NCI-H510A (cell line): ENCODE results near the gene INHBC.

Experiments
- DNase-seq: peaks from one replicate; lab custom pipeline; 2025; lab: John Stamatoyannopoulos, UW

Gene INHBC

DNA sequence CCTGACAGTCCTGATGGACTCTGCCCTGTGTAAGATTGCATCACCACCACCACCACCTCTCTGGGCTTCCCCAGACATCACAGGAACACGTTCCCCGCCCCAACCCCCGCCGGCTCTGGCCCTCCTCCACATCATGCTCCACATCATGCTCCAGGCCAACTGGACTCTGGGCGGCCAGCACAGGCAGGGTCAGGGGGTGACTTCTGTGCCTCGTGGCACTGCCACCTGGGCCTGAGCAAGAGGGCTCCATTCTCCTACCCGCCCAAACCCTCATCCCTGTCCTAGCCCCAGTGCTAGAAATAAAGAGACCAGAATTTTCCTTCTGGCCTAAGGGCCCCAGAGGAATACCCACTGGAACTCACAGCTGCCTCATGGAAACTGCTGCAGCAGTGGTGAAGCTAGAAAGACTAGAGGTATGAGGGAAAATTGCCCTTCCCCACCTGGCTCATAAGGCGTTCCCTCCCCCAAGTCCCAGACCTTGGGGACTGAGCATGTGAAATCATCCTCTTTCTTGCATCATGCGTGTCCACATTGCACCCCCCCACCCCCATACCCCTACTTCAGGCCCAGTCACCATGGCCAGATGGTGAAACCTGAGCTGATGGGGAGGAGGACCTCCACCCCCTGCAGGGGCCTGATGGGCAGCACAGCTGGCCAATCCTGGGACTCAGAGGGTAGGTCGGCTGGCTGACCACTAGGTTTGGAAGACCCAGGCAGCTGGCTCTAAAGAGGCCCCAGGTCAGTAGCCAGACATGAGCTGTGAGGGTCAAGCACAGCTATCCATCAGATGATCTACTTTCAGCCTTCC, 20.2 kb downstream of the INHBC start, which contains the start of gene INHBE:
Gene INHBE (plus strand): TSS at position 742 of the 808 bp plus-strand sequence. CDS start 230 bp downstream, outside the sequence.
- DNase-seq, result peak; percentile 83

DNA sequence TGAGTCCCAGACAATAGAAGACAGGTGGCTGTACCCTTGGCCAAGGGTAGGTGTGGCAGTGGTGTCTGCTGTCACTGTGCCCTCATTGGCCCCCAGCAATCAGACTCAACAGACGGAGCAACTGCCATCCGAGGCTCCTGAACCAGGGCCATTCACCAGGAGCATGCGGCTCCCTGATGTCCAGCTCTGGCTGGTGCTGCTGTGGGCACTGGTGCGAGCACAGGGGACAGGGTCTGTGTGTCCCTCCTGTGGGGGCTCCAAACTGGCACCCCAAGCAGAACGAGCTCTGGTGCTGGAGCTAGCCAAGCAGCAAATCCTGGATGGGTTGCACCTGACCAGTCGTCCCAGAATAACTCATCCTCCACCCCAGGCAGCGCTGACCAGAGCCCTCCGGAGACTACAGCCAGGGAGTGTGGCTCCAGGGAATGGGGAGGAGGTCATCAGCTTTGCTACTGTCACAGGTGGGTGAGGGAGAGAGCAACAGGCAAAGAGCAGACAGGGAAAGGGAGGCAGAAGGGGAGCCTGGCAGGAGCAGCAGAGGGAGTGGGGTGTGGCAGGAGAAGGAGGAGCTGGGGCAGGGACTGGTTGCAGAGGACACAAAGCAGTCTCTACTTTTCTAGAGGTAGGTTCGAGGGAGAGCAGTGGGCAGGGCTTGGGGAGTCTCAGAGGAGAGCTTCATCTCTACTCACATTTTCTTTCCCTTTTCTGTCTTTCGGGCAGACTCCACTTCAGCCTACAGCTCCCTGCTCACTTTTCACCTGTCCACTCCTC, 21.0 kb downstream of the INHBC start:
- DNase-seq, result peak; percentile 75

DNA sequence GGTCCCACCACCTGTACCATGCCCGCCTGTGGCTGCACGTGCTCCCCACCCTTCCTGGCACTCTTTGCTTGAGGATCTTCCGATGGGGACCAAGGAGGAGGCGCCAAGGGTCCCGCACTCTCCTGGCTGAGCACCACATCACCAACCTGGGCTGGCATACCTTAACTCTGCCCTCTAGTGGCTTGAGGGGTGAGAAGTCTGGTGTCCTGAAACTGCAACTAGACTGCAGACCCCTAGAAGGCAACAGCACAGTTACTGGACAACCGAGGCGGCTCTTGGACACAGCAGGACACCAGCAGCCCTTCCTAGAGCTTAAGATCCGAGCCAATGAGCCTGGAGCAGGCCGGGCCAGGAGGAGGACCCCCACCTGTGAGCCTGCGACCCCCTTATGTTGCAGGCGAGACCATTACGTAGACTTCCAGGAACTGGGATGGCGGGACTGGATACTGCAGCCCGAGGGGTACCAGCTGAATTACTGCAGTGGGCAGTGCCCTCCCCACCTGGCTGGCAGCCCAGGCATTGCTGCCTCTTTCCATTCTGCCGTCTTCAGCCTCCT, 21.6 kb downstream of the INHBC start:
- DNase-seq, result peak; percentile 47

DNA sequence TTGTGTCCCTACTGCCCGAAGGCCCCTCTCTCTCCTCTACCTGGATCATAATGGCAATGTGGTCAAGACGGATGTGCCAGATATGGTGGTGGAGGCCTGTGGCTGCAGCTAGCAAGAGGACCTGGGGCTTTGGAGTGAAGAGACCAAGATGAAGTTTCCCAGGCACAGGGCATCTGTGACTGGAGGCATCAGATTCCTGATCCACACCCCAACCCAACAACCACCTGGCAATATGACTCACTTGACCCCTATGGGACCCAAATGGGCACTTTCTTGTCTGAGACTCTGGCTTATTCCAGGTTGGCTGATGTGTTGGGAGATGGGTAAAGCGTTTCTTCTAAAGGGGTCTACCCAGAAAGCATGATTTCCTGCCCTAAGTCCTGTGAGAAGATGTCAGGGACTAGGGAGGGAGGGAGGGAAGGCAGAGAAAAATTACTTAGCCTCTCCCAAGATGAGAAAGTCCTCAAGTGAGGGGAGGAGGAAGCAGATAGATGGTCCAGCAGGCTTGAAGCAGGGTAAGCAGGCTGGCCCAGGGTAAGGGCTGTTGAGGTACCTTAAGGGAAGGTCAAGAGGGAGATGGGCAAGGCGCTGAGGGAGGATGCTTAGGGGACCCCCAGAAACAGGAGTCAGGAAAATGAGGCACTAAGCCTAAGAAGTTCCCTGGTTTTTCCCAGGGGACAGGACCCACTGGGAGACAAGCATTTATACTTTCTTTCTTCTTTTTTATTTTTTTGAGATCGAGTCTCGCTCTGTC, 22.3 kb downstream of the INHBC start:
- DNase-seq, result no peak

DNA sequence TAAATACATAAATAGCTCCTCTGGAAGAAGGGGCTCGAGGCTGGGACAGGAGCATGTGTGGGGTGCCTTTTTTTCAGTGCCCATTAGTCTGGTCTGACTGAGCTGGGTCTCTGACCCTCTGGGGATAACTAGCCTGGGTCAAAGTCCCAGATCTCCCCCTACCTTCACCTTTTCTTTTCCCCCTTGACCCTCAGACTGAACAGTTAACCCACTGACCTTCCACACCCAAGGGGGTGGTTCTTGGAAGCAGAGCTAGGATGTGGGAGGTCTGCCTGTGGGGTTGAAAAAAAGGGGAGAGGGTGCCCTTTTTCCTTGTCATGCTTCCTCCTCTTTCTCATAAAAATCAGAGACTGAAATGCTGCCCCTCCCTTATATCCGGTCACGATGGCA, 24.1 kb downstream of the INHBC start:
- DNase-seq, result no peak

DNA sequence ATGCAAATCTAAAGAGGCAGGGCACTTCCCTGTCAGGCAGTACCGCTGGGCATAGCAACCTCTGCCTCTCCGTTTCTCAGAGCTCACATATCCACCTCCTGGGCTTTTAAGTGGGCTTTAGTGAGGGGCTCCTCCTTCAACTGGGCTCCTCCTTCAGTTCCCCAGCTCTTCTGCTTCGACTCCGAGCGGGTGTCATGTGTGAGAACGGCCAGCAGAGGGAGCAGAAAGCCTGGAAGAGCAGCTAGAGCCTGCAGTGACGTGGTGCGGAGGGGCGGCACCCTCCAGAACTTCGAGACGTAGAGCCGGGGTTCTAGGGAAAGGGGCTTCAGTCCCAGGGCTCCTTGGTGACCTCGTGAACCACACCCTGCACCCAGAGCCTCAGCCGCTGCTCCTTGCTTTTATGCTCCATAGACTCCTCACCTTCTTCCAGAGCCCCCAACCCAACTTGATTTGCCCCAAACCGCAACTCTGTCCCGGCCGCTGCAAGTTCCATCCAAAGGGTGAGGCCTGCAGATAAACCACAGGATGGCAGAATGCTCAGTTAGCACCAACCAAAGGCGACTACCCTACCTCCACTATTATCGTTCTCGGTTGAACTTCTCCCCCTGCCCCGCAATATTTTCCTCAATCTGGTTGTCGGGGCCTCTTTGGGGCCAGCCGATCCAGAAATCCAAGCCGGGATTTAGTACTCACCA, 24.6 kb downstream of the INHBC start:
- peak; percentile 94 for DNase-seq

DNA sequence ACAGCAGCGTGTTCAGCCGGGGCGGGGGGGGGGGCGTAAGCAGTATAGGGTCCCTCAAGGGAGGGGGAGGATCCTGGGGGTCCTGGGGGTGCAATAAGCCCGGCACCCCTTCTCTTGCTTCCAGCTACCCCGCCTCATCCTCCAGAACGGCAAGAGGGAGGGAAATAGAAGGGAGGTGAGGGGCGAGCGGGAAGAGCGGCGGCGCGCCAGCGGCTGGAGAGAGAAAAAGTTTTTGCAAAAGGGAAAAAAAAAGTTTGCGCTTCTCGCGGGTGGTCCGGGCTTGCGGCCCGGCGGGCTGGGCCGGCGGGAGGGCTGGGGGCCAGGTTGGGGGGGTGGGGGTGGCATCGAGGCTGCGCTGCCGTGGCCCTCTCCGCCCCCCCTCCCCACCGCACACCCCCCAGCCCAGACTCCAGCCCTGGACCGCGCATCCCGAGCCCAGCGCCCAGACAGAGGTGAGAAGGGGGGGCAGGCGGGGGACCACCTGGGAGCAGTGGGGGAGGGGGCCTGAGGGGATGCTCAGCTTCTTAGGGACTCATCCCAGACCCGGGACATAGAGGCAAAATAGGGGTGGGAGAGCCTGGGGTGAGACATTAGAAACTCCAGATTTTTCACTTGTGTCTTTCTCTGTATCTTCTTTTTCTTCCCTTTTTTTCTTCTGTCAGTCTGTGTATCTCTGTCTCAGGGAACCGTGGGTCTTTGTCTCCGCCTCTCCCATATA, 25.3 kb downstream of the INHBC start, which contains the start of gene GLI1:
Gene GLI1 (plus strand): TSS at position 36 of the 718 bp plus-strand sequence. CDS start 3,907 bp downstream, outside the sequence.
- no peak for DNase-seq

DNA sequence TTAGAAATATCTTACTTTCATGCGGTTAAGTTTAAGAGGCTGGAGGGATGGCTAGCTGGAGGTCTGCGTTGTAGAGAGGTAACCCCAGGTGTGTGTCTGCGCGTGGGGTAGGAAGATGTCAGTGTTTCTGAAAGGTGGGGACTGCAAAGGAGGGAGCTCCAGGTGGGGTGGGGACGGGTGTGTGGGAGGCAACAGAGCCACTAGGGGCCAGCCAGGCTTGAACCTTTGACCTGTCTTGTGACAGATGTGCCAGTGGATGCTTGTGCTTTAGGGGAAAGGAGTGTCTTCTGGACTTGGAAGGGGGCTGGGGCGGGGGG, 25.8 kb downstream of the INHBC start:
- no peak for DNase-seq

DNA sequence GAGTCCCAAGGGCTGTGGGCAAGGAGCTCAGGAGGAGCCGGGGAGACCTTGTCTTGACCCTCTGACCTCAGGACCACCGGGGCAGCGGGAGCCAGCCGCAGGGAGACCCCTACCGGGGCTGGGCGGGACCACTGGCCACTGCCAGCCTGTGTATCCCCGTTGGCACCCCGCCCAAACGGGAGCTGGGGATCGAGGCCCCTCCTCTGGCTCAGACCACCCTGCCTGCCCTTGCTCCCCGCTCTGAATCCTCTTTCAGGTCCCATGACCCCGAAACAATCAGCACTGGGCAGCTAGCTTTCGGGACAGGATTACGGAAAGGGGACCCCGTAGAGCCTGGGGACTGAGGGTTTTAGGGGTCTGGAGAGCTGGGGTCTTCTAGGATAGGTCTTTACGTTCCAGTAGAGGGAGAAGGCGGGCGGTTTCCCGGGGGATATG, 26.3 kb downstream of the INHBC start:
- no peak for DNase-seq

DNA sequence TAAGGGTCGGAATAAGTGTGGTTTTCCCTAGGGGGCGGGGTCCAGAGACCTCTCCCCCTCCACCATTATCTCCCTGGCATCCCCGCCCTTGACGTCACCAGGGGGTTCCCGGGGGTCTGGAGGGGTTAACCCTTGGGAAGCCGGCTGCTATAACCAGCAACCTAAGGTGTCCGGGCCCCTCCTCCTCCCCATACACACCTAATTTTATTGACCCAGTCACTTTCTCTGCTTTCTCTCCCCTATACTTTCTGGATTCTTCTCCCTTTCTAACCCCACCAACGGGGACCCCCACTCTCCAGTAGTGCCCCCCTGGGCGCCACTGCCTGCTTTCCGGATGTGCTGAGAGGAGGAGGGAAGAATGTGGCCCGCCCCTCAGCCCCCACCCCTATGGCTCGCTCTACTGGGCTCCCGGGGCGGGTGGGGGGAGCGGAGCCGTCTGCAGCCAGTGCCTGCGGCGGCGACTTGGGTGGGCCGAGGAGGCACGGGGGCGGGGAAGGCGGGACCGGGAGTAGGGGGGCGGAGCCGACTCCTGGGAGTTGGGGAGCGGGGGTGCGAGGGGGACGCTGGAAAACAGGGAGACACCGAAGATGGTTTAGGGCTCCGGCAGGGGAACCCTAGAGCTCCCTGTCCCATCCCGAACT, 26.8 kb downstream of the INHBC start:
- DNase-seq, result no peak

DNA sequence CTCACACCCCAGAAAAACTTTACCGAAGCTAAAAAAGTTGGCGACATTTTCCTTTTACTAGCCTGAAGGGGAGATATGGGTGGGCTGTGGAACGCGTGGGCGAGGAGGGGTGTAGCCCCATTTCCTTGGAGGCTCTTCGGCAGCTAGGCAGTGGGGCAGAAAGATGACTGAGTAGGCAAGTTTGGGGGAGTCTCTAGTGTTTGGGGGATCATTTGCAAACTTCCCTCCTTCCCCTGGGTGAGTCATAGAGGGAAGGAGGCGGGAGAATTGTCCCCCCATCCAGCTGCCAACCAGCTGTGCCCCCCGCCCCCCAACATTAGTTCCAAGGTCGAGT, 27.3 kb downstream of the INHBC start:
- DNase-seq, result no peak

DNA sequence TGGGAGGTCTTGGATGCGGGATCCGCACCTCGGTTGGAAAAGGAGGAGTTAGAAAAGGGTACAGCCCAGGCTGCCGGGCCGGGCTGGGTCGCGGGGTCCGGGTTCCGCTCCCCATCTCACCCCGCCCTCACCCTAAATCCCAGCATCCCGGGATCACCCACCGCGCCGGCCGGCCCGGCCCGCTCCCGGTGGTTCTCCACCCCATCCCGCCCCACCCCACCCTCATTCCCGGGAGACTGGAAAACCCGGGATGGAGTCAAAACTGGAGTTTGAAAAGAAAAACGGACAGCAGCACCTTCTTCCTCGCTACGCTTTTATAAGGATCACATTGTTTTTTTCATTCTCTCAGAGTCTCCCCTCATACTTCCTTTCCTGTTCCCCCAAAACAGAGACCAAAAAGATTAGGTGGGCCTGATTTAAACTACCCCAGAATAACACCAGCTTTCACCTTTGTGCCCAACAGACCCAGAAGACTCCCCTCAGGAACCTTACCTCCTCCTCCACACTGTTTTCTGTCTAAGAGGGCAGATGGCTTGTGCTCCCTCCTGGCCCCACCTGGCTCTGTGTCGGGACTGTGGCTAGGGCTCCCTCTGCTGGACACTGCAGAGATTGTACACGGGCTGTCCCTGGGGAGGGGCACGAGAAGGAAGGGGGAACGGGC, 27.8 kb downstream of the INHBC start:
- DNase-seq, result peak; percentile 89

DNA sequence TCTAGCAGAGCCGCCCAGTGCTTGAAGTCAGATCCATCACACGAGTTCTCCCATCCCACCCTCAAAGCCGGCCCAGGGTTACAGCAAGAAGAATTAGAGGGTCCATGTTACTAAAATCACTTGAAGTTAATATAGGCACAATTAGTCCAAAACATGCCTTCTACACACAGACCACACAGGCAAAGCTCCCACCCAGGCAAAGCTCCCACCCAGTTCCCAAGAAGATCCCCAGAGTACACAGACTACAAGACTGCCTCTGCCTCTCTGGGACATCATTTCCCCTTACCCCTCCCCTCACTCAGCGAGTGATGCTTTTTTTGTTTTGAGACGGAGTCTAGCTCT, 28.3 kb downstream of the INHBC start:
- no peak for DNase-seq

DNA sequence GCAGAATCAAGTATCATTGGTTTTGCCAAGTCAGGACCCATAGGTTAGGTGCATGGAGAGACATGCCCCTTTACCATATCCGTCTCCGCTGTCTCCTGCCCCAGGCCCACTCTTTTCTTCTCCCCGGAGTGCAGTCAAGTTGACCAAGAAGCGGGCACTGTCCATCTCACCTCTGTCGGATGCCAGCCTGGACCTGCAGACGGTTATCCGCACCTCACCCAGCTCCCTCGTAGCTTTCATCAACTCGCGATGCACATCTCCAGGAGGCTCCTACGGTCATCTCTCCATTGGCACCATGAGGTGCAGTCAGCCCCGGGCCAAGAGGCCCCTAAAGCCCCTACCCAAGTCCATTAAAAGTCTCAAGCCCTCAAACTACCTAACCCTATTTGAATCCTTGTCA, 30.0 kb downstream of the INHBC start:
- DNase-seq, result no peak

DNA sequence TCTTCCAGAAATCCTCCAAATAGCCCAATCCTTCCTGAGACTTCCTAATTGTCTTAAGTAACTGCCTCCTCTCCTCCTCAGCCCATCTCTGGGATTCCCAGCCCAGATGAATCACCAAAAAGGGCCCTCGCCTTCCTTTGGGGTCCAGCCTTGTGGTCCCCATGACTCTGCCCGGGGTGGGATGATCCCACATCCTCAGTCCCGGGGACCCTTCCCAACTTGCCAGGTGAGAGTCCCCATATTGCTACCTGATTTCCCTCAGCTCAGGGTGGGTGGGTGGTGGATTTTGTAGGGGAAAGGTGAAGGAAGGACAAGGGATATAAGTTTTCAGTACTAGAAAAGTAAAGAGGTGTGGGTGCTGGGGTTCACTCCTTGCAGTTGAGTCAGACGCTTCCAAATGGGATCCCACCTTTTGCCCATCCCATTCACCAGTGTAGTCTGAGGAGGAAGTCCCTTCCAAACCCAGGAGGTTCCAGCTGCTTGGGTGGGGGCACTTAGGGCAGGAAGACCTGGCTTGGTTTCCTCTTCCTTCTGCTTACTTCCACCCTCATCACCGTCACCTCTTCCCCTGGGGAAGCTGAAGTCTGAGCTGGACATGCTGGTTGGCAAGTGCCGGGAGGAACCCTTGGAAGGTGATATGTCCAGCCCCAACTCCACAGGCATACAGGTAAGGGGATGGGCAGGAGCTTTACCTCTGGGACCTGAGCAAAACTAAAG, 30.6 kb downstream of the INHBC start:
- no peak for DNase-seq

DNA sequence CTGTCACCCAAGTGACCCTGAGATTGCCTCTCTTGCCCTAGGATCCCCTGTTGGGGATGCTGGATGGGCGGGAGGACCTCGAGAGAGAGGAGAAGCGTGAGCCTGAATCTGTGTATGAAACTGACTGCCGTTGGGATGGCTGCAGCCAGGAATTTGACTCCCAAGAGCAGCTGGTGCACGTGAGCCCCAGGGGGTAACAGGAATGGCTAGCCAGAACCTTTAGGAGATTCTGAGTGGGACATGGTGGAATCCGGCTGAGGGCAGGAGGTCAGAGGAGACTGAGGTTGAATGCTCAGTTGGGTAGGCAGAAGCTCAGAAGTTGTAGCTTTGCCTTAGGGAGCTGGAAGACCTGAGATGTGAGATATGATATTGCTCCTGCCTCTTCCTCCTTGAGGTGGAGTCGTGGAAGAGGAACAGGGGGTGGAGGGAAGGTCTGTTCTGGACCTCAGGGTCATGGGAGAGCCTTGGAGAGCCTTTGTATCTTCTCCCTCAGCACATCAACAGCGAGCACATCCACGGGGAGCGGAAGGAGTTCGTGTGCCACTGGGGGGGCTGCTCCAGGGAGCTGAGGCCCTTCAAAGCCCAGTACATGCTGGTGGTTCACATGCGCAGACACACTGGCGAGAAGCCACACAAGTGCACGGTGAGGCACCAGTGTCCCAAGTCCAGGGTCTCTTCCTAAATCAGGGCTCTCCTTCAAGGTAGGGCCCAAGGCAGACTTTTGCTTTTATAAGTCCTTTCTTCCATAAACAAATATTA, 31.3 kb downstream of the INHBC start:
- DNase-seq, result no peak

DNA sequence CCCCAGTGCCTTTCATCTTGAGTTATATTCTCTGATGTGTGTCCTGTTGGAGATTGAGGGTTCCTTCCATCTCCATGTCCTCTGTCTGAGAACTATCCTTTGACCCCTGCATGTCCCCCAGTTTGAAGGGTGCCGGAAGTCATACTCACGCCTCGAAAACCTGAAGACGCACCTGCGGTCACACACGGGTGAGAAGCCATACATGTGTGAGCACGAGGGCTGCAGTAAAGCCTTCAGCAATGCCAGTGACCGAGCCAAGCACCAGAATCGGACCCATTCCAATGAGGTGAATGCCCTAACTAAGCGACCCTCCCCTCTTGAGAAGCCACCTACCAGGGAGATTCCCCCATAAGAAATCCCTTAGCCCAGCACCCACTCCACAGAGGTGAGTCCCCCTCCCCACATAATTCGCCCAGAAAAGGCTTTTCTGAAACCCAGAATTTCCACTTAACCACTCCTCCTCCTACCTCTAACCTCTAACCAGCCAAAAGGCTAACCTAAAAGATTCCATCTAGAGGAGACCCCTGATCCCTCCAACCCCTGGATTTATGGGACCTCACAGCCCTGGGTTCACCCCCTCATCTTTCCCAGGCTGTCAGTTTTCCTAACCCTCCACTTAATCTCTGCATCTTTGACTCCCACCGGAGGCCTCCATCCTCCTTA, 32.8 kb downstream of the INHBC start:
- DNase-seq, result no peak

DNA sequence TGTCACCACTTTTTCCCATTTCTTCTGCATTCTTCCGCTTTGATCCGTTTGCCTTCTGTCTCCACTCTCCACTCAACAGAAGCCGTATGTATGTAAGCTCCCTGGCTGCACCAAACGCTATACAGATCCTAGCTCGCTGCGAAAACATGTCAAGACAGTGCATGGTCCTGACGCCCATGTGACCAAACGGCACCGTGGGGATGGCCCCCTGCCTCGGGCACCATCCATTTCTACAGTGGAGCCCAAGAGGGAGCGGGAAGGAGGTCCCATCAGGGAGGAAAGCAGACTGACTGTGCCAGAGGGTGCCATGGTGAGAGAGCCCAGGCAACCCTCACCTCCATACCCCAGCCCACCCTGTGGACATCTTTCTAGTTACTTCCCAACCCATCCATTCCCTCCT, 33.3 kb downstream of the INHBC start:
- DNase-seq, result no peak
